Colonic mucosa (tissue), 4 donors: Measurements from ENCODE around the gene KAT6B. TPM values are rescaled to one million over a fixed set of nuclear protein-coding genes. Genes with fewer than 3 reads are reported as not detected.

ENCODE experiments used
- DNase-seq: peaks from one replicate; pipeline ENCODE4 v3.0.0-alpha.2; 2020
- H3K27ac ChIP-seq: fragments of 200-600 bp; one replicate; pipeline ENCODE4 v1.8.0; 2021
- H3K27me3 ChIP-seq: fragments of 200-600 bp; one replicate; pipeline ENCODE4 v1.8.0; 2021
- H3K36me3 ChIP-seq: fragments of 200-600 bp; one replicate; pipeline ENCODE4 v1.8.0; 2021
- H3K4me1 ChIP-seq: fragments of 200-600 bp; one replicate; pipeline ENCODE4 v1.8.0; 2021; ENCODE audit warnings: mild to moderate bottlenecking
- H3K4me3 ChIP-seq: fragments of 200-600 bp; one replicate; pipeline ENCODE4 v1.8.0; 2021
- H3K9ac ChIP-seq, 2 donors: one replicate each; pipeline ENCODE4 v1.7.0; 2013; ENCODE audit warnings: control low read depth in 2 of 2, low read depth in 2 of 2, low read length in 2 of 2
- H3K9me3 ChIP-seq: fragments of 200-600 bp; one replicate; pipeline ENCODE4 v1.8.0; 2021
- CTCF ChIP-seq: fragments of 200-600 bp; IDR thresholded peaks from one replicate; pipeline ENCODE4 v1.8.0; 2022; ENCODE audit warnings: antibody characterized with exemption, mild to moderate bottlenecking
- intact Hi-C: fragments of 100-400 bp; cut with DNase I; formaldehyde crosslinking; loops from one replicate; pipeline ENCODE4 v1.14.1; 2022
- total RNA-seq, 2 donors: library from RNA; stranded (reverse); fragmentation: NEBNext Ultra II Directional in 1 of 2; extraction: Animal tissue kit (Norgen Biotek cat#: 25700) in 1 of 2; gene quantifications; one replicate each; pipeline ENCODE4 v1.2.1, GENCODE V29; 2021
- donor health status: healthy.
- donor health status: DM: no; HTN: no; CAD: no.
- donor health status: DM: no; HTN: no; CAD: no.

The KAT6B gene
- total RNA-seq, 2 donors from 2014 or later: 18.7 to 24.2 TPM

GRCh38 chr10:74882831-74883230 is 56.4 kb downstream of the KAT6B start:
- Histone ChIP-seq H3K9ac (no peak overlapping the region), H3K27ac (no peak overlapping the region), H3K36me3 (no peaks in the 10 kb centered on the region), H3K9me3 (no peaks in the 10 kb centered on the region), H3K4me3 (no peak overlapping the region), H3K27me3 (no peaks in the 10 kb centered on the region), H3K4me1 (no peaks in the 10 kb centered on the region)
- DNase-seq: no peak
- no peak for TF ChIP-seq CTCF
- intact Hi-C loops: no loop called here

- intact Hi-C loops: no loop called here
- Histone ChIP-seq H3K27me3 (no peaks in the 10 kb centered on the region), H3K4me1 (no peaks in the 10 kb centered on the region), H3K4me3 (no peak overlapping the region), H3K36me3 (no peaks in the 10 kb centered on the region), H3K9me3 (no peaks in the 10 kb centered on the region), H3K9ac (no peak overlapping the region), H3K27ac (no peak overlapping the region)
- TF ChIP-seq CTCF: no peak
- no peak for DNase-seq
Measured at GRCh38 chr10:74883428-74883827, 57.0 kb downstream of the KAT6B start.

- Histone ChIP-seq H3K27ac (no peak overlapping the region), H3K27me3 (no peaks in the 10 kb centered on the region), H3K36me3 (no peaks in the 10 kb centered on the region), H3K4me3 (no peak overlapping the region), H3K9ac (no peak overlapping the region), H3K9me3 (no peaks in the 10 kb centered on the region), H3K4me1 (no peaks in the 10 kb centered on the region)
- intact Hi-C loops: no loop called here
- TF ChIP-seq CTCF: no peak
- no peak for DNase-seq
Measured at GRCh38 chr10:74887614-74888284, 61.3 kb downstream of the KAT6B start.

- no peak for TF ChIP-seq CTCF
- H3K9me3 ChIP-seq: no peaks in the 10 kb centered on the region
- H3K27me3 ChIP-seq: no peaks in the 10 kb centered on the region
- no peaks in the 10 kb centered on the region for H3K36me3 ChIP-seq
- H3K4me1 ChIP-seq: no peaks in the 10 kb centered on the region
- DNase-seq: no peak
- no peak overlapping the region for H3K27ac ChIP-seq
- H3K9ac ChIP-seq: no peak overlapping the region
- no peak overlapping the region for H3K4me3 ChIP-seq
- intact Hi-C loops: no loop called here
Measured at GRCh38 chr10:74888962-74889661, 62.7 kb downstream of the KAT6B start.

GRCh38 chr10:74889662-74889998 is 63.2 kb downstream of the KAT6B start:
- H3K4me3 ChIP-seq: no peak overlapping the region
- intact Hi-C loops: no loop called here

More at GRCh38 chr10:74889662-74889998, 63.2 kb downstream of the KAT6B start:
- Histone ChIP-seq H3K36me3 (no peaks in the 10 kb centered on the region), H3K27me3 (no peaks in the 10 kb centered on the region), H3K9ac (no peak overlapping the region), H3K9me3 (no peaks in the 10 kb centered on the region), H3K27ac (no peak overlapping the region), H3K4me1 (no peaks in the 10 kb centered on the region)
- no peak for DNase-seq
- TF ChIP-seq CTCF: no peak
